OCI-LY7 (cell line): Measurements from ENCODE around the gene ST14. TPM values are rescaled to one million over a fixed set of nuclear protein-coding genes. Genes with fewer than 3 reads are reported as not detected.
"Not testable (repeated sequence)": the region's sequence is repeated elsewhere in the genome, so short reads cannot be mapped to it uniquely, and the experiment has no call there.

Experiments
- BruUV-seq: library from RNA; stranded (reverse); fragments of 400-500 nt; replicated peaks from 2 replicates; lab custom pipeline; 2021; lab: Mats Ljungman, UMichigan
- CTCF ChIA-PET: fragments of 300-600 bp; sonication (Branson Sonifier 250); formaldehyde crosslinking; loops from one replicate; lab custom pipeline; 2022; ENCODE audit warnings: antibody characterized with exemption; ENCODE audit not compliant: unreplicated experiment; lab: Charles Lee
- POLR2A ChIA-PET: fragments of 300-600 bp; sonication (Branson Sonifier 250); formaldehyde crosslinking; loops from one replicate; lab custom pipeline; 2022; ENCODE audit warnings: antibody characterized with exemption; lab: Charles Lee
- DNase-seq: peaks from one replicate; pipeline ENCODE4 v3.0.0-alpha.2; 2015; ENCODE audit warnings: low spot score
- H2AFZ ChIP-seq: fragments of 200-600 bp; sonication (generic), shearing (Covaris generic); 2 replicates; pipeline ENCODE4 v1.6.1; 2014; ENCODE audit warnings: mild to moderate bottlenecking, antibody characterized with exemption, low read length, moderate library complexity
- H3K27ac ChIP-seq: fragments of 200-600 bp; sonication (generic); 2 replicates; pipeline ENCODE4 v1.5.1; 2014; ENCODE audit warnings: mixed run types, low read depth, mild to moderate bottlenecking, moderate library complexity, low read length, inconsistent platforms; ENCODE audit not compliant: poor library complexity, severe bottlenecking
- H3K36me3 ChIP-seq: fragments of 200-600 bp; sonication (generic); 2 replicates; pipeline ENCODE4 v1.6.1; 2014; ENCODE audit warnings: mild to moderate bottlenecking, antibody characterized with exemption, low read length, moderate library complexity, mixed read lengths; ENCODE audit not compliant: insufficient read depth
- H3K4me1 ChIP-seq: fragments of 200-600 bp; sonication (generic); 2 replicates; pipeline ENCODE4 v1.5.1; 2014; ENCODE audit warnings: mild to moderate bottlenecking, low read length; ENCODE audit not compliant: insufficient read depth, poor library complexity, severe bottlenecking
- H3K4me2 ChIP-seq: fragments of 200-600 bp; sonication (generic); 2 replicates; pipeline ENCODE4 v1.6.1; 2014; ENCODE audit warnings: mild to moderate bottlenecking, low read length
- H3K4me3 ChIP-seq: fragments of 200-600 bp; sonication (generic); 2 replicates; pipeline ENCODE4 v1.5.1; 2014; ENCODE audit warnings: mild to moderate bottlenecking, low read depth, low read length; ENCODE audit not compliant: poor library complexity, severe bottlenecking
- H3K79me2 ChIP-seq: fragments of 200-600 bp; sonication (generic); 2 replicates; pipeline ENCODE4 v1.6.1; 2016; ENCODE audit warnings: low read depth, mild to moderate bottlenecking, low read length, moderate library complexity, mixed read lengths; ENCODE audit not compliant: insufficient read depth
- H3K9me2 ChIP-seq: fragments of 200-600 bp; sonication (generic); 2 replicates; pipeline ENCODE4 v1.6.1; 2016; ENCODE audit warnings: mild to moderate bottlenecking, low read length, mixed read lengths; ENCODE audit not compliant: insufficient read depth
- H3K9me3 ChIP-seq: fragments of 200-600 bp; sonication (generic); 2 replicates; pipeline ENCODE4 v1.6.1; 2014; ENCODE audit warnings: mild to moderate bottlenecking, mixed run types, low read length, mixed read lengths
- H4K20me1 ChIP-seq: fragments of 200-600 bp; sonication (generic); 2 replicates; pipeline ENCODE4 v1.6.1; 2014; ENCODE audit warnings: mild to moderate bottlenecking, antibody characterized with exemption, low read length, moderate library complexity, mixed read lengths; ENCODE audit not compliant: insufficient read depth
- EZH2phosphoT487 ChIP-seq: fragments of 200-600 bp; sonication (generic); IDR thresholded peaks from 2 replicates; pipeline ENCODE4 v1.6.1; 2018; ENCODE audit warnings: low read depth, borderline replicate concordance, mild to moderate bottlenecking, mixed run types, antibody characterized with exemption, low read length, moderate library complexity, mixed read lengths
- intact Hi-C: fragments of 100-400 bp; cut with micrococcal nuclease; formaldehyde crosslinking; loops from one replicate; pipeline ENCODE4 v1.10.0; 2022; ENCODE audit not compliant: unreplicated experiment
- small RNA-seq: library from RNA; depleted of rRNA; stranded (forward); fragments of <200 nt; gene quantifications from one replicate; pipeline ENCODE3, GENCODE V24; 2014
- total RNA-seq, 2 experiments: library from RNA; depleted of rRNA in 1 of 2; stranded (reverse); fragments of >200 nt in 1 of 2; shearing (Covaris generic) in 1 of 2; gene quantifications; 2 replicates each; pipeline ENCODE4 v1.2.3, GENCODE V29; 2014 to 2022
- TF ChIP-seq, protein P1 (sequence below): fragments of 200-600 bp; sonication (generic); conservative IDR thresholded peaks from 2 replicates; pipeline ENCODE4 v1.5.1; 2014; ENCODE audit warnings: mild to moderate bottlenecking, antibody characterized with exemption, low read length, moderate library complexity, mixed read lengths

Gene ST14
- total RNA-seq, 2 experiments from 2014 or later: 98.0 to 135 TPM

DNA sequence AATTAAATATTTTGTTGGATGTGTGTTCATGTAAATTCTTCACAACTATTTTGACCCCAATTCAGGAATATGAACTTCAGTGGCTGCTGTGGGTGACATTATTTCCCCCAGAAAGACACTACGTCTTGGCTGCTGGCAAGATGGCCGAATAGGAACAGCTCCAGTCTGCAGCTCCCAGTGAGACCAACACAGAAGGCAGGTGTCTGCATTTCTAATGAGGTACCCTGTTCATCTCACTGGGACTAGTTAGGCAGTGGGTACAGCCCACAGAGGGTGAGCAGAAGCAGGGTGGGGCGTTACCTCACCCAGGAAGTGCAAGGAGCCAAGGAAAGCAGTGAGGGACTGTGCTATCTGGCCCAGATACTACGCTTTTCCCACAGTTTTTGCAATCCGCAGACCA is 89.8 kb downstream of the ST14 start:
- no peak for TF ChIP-seq EZH2phosphoT487
- TF ChIP-seq, protein P1, sequence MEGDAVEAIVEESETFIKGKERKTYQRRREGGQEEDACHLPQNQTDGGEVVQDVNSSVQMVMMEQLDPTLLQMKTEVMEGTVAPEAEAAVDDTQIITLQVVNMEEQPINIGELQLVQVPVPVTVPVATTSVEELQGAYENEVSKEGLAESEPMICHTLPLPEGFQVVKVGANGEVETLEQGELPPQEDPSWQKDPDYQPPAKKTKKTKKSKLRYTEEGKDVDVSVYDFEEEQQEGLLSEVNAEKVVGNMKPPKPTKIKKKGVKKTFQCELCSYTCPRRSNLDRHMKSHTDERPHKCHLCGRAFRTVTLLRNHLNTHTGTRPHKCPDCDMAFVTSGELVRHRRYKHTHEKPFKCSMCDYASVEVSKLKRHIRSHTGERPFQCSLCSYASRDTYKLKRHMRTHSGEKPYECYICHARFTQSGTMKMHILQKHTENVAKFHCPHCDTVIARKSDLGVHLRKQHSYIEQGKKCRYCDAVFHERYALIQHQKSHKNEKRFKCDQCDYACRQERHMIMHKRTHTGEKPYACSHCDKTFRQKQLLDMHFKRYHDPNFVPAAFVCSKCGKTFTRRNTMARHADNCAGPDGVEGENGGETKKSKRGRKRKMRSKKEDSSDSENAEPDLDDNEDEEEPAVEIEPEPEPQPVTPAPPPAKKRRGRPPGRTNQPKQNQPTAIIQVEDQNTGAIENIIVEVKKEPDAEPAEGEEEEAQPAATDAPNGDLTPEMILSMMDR: no peak
- Histone ChIP-seq H3K79me2 (peaks cover 45% of the 10 kb centered on the region), H3K27ac (no peak overlapping the region), H2AFZ (no peak overlapping the region), H3K9me3 (no peaks in the 10 kb centered on the region), H4K20me1 (no peaks in the 10 kb centered on the region), H3K4me1 (no peaks in the 10 kb centered on the region), H3K4me2 (no peak overlapping the region), H3K4me3 (no peak overlapping the region), H3K9me2 (no peaks in the 10 kb centered on the region), H3K36me3 (peaks cover 35% of the 10 kb centered on the region)
- ChIA-PET POLR2A (interaction anchor here (0.6 kb wide), 2 partner anchors 13 to 132 kb away, joined by 3 read pairs; no protein-coding TSS in a partner anchor), CTCF (no interaction called here)
- intact Hi-C loops: no loop called here
- no peak for DNase-seq
- BruUV-seq: no TSS peak

DNA sequence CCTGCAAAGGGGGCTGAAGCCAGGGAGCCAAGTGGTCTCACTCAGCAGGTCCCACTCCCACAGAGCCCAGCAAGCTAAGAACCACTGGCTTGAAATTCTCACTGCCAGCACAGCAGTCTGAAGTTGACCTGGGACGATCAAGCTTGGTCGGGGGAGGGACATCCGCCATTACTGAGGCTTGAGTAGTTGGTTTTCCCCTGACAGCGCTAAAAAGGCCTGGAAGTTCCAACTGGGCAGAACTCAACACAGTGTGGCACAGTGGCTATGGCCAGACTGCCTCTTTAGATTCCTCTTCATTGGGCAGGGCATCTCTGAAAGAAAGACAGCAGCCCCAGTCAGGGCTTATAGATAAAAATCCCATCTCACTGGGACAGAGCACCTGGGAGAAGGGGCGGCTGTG is 90.3 kb downstream of the ST14 start:
- H2AFZ ChIP-seq, H3K4me3 ChIP-seq, BruUV-seq, H3K4me1 ChIP-seq, H3K9me2 ChIP-seq, CTCF ChIA-PET, intact Hi-C loops, H3K27ac ChIP-seq, H4K20me1 ChIP-seq, DNase-seq, H3K9me3 ChIP-seq, H3K4me2 ChIP-seq: not testable (repeated sequence)
- Histone ChIP-seq H3K79me2 (peaks cover 45% of the 10 kb centered on the region), H3K36me3 (peaks cover 35% of the 10 kb centered on the region)
- POLR2A ChIA-PET: interaction anchor here (0.6 kb wide), 1 partner anchor 14 kb away, joined by 3 read pairs; no protein-coding TSS in a partner anchor

DNA sequence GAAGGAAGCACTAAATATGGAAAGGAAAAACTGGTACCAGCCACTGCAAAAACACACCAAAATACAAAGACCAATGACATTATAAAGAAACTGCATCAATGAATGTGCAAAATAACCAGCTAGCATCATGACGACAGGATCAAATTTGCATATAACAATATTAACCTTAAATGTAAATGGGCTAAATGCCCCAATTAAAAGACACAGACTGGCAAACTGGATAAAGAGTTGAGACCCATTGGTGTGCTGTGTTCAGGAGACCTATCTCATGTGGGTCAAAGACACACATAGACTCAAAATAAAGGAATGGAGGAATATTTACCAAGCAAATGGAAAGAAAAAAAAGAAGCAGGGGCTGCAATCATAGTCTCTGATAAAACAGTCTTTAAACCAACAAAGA is 92.2 kb downstream of the ST14 start:
- BruUV-seq, H3K9me2 ChIP-seq, H3K27ac ChIP-seq, CTCF ChIA-PET, H4K20me1 ChIP-seq, H2AFZ ChIP-seq, H3K4me2 ChIP-seq, DNase-seq, H3K4me3 ChIP-seq, intact Hi-C loops, H3K9me3 ChIP-seq, H3K4me1 ChIP-seq: not testable (repeated sequence)
- POLR2A ChIA-PET: interaction anchor here (0.6 to 1.0 kb wide), 2 partner anchors 9 to 25 kb away, joined by 3 to 4 read pairs; no protein-coding TSS in a partner anchor
- Histone ChIP-seq H3K36me3 (peaks cover 27% of the 10 kb centered on the region), H3K79me2 (peaks cover 51% of the 10 kb centered on the region)

Small RNAs within 50 kb of the gene (small RNA-seq; reads per million reads assigned to genes)
- not detected for gene RF00015

Other genes with a start within 250 kb of the ST14 start
- gene PRDM10, start 156.9 kb upstream of the ST14 start, total RNA-seq (2014; rRNA removed; shearing (Covaris generic)): 28.7 and 29.8 TPM in 2 replicates
- 59.2 and 60.6 TPM in 2 replicates for gene PRDM10, start 156.9 kb upstream of the ST14 start, total RNA-seq (2022)
- 144 and 147 TPM in 2 replicates for gene APLP2, start 89.9 kb upstream of the ST14 start, total RNA-seq (2014; rRNA removed; shearing (Covaris generic))
- gene APLP2, start 89.9 kb upstream of the ST14 start, total RNA-seq (2022): 279 and 284 TPM in 2 replicates
- 43.3 and 60.2 TPM in 2 replicates for gene ZBTB44, start 155.1 kb downstream of the ST14 start, total RNA-seq (2014; rRNA removed; shearing (Covaris generic))
- gene ZBTB44, start 155.1 kb downstream of the ST14 start, total RNA-seq (2022): 57.4 and 73.9 TPM in 2 replicates